HL-60/S4 treated with retinoic acid at 250 ng/mL for 4 days and 3 days (cell line): ENCODE results near the gene SDHAF3.
"Not testable (repeated sequence)": the region's sequence is repeated elsewhere in the genome, so short reads cannot be mapped to it uniquely, and the experiment has no call there.

Experiments used
- in situ Hi-C: fragments of 300-500 bp; cut with MboI; formaldehyde crosslinking; loops from 2 replicates; pipeline ENCODE4 v1.7.0; 2022; ENCODE audit warnings: low sequenced_read_pairs

The SDHAF3 gene

DNA sequence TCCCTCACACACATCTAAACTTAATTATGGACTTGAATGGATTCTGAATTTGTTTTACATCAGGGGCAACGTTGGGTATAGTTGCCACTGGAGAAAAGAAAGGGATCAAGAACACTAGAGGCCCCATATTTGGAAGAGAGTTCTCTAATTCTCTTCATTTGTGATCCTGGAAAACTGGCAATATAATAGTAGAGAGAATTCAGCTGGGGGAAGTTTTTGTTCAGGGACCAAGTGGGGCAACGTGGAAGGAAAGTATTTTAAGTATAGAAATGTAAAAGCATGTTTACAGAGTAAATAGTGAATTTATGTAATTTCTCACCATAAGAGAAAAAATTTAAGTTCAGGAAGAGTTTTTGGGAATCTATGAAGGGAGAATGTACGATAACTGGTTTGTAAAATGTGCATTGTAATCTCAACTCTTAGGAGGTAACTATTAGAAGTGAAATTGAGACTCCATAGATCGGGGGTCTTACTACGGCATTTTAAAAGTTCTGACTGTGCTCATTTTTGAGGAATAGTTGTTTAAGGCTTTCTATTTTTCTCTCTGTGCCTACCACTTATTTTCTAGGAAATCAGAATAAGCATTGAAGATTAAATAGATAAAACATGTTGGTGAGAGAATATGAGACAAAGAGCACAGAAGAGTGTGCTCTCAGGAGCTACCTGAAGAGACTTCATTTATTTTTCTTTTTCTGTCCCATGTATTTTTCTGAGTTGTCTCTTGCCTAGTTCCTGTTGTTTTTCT lies 3.4 kb downstream of the SDHAF3 start:
- in situ Hi-C loops = loop anchor here (25.0 kb wide), 1 partner anchor 716 kb away; no protein-coding TSS in a partner anchor

DNA sequence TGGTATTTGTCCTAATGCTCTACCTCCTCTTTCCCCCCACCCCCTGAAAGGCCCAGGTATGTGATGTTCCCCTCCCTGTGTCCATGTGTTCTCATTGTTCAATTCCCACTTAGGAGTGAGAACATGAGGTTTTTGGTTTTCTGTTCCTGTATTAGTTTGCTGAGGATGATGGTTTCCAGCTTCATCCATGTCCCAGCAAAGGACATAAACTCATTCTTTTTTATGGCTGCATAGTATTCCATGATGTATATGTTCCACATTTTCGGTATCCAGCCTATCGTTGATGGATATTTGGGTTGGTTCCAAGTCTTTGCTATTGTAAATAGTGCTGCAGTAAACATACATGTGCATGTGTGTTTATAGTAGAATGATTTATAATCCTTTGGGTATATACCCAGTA lies 5.6 kb downstream of the SDHAF3 start:
- in situ Hi-C loops = loop anchor here (25.0 kb wide), 1 partner anchor 714 kb away; no protein-coding TSS in a partner anchor

DNA sequence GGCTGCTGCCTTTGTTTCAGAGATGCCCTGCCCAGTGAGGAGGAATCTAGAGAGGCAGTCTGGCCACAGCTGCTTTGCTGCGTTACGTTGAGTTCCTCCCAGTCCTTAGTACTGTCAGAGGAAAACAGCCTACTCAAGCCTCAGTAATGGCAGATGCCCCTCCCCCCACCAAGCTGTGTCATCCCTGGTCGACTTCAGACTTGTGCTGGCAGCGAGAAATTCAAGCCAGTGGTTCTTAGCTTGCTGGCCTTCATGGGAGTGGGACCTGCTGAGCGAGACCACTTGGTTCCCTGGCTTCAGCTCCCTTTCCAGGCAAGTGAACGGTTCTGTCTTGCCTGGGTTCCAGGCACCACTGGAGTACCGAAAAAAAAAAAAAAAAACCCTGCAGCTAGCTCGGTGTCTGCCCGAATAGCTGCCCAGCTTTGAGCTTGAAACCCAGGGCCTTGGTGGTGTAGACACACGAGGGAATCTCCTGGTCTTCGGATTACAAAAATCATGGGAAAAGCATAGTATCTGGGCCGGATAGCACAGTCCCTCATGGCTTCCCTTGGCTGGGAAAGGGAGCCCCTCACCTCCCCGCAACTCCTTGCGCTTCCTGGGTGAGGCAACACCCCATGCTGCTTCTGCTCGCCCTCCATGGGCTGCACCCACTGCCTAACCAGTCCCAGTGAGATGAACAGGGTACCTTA lies 9.1 kb downstream of the SDHAF3 start:
- in situ Hi-C loops = no loop called here

DNA sequence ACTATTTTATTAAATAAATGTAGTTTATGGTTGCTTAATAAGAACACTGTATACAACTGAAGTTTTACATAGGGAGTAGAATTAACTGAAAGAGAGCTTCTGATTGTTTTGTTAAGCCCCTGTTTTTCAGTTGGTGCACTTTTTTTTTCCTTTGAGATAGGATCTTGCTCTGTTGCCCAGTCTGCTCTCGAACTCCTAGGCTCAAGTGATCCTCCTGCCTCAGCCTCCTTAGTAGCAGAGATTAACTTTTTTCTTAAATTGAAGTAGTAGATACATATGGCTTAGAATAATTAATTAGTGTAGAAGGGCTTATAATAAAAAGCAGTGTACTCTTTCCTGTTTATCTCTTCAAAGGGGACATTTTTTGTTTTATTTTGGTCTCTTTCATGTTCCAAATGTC lies 11.2 kb downstream of the SDHAF3 start:
- in situ Hi-C loops = no loop called here

DNA sequence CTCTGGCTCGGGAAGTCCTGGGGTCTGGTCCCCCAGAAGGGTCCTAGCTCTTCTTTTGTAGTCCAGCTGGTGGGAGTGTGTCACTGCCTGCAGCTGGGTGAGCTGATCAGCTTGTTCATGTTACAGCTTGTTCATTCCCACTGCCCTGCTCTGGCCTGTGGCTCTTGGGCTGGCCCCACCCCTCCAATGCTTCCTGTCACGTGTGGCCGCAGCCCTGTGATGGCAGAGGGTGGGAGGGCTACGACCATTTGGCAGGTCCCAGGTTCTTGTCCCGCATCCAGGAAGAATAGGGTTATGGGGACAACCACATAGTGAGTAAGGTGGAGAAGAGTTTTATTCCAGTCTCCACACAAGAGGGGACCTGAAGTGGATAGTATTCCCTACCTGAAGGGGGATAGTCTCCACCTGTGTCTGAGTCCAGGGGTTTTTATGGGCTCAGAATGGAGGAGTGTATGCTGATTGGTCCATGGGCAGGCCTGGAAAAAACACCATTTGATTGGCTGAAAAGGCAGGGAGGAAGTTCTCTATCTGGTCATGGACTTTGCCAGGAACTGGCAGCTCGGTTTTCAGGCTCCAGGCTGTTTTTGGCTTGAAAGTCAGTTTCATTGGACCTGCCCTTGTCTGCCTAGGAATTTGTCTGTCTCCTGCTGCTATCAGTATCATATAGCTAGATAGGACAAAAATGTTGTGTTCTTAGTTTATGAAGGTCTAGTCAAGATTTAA lies 13.1 kb downstream of the SDHAF3 start:
- in situ Hi-C loops = no loop called here

DNA sequence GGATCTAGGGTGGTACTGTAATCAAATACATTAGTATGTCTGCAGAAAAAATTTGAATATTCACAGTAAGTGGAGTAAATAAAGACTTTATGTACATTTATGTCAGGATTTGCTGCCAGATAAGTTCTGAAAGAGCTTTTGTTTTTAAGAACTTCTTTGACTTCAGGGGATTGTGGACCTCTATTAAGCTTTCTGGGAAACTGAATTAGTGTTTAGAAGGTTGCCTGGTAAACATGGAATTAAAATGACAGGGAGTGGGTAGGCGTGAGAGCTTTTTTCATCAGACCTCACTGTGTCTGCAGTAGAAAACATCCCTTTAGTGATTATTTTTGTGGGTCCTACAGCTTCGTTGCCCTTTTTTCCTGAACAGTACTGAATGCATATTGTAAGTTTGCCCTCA lies 15.7 kb downstream of the SDHAF3 start:
- in situ Hi-C loops = no loop called here

DNA sequence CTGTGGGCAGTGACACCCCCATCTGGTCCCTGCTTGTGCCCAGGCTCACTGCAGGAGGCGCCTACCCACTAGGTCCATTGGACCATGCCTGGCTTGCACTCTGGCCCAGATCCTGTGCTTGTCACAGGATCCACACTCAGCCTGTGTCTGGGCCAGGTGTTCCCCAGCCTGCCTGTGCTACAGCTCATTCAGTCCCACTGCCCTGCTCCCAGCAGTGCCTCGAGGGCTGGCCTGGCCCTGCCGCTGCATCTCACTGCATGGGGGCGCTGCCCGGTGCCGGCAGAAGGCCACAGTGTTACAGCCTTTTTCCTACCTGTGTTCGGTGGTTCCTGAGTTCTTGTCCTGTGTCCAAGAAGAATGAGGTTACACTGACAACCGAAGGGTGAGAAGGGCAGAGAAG lies 21.3 kb downstream of the SDHAF3 start:
- in situ Hi-C loops = no loop called here

DNA sequence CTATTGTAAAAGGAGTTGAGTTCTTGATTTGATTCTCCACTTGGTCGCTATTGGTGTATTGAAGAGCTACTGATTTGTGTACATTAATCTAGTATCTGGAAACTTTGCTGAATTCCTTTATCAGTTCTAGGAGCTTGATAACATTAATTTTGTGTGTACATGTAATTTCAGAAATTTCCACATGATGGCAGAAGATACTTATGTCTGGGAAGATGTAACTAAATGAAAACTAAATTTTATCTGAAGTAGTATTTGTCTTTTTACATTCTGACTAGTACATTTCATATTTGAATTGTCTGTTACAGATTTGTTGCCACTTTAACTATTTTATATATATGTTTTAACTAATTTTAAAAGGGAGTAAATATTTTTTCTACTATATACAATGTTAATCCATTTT lies 27.6 kb downstream of the SDHAF3 start:
- in situ Hi-C loops = no loop called here

DNA sequence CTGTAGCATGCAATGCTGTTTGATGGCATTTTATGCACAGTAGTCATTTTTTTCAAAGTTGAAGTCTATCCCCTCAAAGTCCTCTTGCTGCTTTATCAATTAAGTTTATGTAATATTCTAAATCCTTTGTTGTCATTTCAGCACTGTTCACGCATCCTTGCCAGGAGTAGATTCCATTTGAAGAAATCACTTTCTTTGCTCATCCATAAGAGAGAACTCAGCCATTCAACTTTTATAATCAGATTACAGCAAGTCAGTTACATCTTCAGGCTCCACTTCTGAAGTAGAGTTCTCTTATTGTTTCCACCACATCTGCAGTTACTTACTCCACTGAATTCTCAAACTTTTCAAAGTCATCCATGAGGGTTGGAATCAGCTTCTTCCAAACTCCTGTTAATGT lies 32.3 kb downstream of the SDHAF3 start:
- in situ Hi-C loops = no loop called here

DNA sequence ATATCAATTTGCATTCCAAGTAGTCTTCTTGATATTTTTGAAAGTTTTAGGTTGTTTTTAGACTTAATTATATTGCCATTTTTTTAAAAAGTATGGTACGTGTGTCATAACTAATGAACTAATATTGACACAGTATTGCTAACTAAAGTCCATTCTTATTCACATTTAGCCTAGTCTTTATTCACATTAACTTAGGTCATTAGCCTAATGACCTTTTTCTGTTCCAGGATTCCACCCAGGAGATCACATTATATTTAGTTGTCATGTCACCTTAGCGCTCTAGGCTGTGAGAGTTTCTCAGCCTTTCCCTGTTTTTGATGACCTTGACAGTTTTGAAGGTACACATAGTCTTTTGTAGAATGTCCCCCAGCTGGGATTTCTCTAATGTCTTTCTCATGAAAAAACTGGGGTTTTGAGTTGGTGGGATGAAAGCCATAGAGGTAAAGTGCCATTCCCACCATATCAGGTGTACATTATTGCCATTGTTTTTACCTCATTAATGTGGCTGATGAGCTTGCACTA lies 38.5 kb downstream of the SDHAF3 start:
- in situ Hi-C loops = no loop called here

DNA sequence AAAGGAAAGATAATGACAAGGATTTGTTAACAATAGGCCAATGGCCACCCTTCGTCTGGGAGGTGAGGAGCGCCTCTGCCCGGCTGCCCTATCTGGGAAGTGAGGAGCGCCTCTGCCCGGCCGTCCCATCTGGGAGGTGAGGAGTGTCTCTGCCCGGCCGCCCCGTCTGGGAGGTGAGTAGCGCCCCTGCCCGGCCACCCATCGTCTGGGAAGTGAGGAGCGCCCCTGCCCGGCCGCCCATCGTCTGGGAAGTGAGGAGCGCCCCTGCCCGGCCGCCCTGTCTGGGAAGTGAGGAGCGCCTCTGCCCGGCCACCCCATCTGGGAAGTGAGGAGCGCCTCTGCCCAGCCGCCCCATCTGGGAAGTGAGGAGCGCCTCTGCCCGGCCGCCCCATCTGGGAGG lies 42.5 kb downstream of the SDHAF3 start:
- in situ Hi-C loops = not testable (repeated sequence)

DNA sequence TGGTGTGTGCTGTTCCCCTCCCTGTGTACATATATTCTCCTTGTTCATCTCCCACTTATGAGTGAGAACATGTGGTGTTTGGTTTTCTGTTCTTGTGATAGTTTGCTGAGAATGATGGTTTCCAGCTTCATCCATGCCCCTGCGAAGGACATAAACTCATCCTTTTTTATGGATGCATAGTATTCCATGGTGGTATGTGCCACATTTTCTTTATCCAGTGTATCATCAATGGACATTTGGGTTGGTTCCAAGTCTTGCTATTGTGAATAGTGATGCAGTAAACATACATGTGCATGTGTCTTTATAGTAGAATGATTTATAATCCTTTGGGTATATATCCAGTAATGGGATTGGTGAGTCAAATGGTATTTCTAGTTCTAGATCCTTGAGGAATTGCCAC lies 44.1 kb downstream of the SDHAF3 start:
- in situ Hi-C loops = not testable (repeated sequence)

DNA sequence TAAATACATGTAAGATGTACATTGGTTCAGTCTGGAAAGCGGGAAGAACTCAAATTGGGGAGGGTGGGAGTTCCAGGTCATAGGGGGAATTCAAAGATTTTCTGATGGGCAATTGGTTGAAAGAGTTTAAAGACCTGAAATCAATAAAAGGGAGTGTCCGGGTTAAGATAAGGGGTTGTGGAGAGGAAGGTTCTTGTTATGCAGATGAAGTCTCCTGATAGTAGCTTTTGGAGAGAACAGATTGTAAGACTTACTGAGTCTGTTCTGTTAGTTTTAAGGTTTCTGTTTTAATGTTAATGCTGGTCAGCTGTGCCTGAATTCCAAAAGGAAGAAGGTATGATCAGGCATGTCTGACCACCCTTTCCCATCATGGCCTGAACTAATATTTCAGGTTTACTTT lies 48.8 kb downstream of the SDHAF3 start:
- in situ Hi-C loops = no loop called here

DNA sequence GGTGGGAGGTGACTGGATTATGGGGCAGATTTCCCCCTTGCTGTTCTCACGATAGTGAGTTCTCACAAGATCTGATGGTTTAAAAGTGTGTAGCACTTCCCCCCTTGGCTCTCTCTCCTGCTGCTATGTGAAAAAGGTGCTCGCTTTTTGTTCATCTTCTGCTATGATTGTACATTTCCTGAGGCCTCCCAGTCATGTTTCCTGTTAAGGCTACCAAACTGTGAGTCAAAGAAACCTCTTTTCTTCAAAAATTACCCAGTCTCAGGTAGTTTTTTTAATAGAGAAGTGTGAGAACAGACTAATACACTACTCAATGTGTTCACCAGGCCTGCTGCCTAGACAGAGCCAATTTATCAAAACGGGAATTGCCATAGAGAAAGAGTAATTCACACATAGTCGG lies 49.7 kb downstream of the SDHAF3 start:
- in situ Hi-C loops = no loop called here

DNA sequence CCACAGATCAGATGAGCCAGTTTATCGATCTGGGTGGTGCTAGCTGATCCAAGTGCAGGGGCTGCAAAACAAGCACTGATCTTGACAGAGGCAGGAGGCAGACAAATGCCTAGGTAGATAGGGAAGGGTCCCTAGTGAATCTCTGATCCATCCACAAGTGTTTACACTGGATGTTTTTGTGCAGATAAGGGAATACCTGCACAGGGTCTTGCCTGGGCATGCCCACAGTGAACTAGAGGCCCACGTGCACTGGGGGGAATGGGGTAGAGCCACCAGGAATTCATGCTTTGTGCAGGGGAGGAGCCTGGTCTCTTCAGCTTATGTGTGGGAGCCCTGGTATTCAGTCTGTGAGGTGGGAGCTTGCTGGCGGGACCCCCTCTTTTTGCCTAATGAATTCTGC lies 50.3 kb downstream of the SDHAF3 start:
- in situ Hi-C loops = no loop called here

DNA sequence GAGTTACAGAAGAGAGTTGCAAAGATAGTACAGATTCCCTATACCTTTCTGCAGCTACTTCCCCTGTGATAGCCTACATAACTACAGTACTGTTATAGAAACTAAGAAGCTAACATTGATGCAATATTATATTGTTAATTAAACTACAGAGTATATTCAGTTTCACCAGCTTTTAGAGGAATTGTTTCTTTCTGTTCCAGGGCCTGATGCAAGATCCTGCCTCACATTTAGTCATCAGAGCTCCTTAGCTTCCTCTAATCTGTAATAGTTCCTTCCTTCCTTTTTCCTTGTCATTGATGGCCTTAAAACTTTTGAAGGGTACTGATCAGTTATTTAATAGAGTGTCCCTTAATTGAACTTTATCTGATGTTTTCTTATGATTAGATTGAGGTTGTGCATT lies 56.8 kb downstream of the SDHAF3 start:
- in situ Hi-C loops = no loop called here

DNA sequence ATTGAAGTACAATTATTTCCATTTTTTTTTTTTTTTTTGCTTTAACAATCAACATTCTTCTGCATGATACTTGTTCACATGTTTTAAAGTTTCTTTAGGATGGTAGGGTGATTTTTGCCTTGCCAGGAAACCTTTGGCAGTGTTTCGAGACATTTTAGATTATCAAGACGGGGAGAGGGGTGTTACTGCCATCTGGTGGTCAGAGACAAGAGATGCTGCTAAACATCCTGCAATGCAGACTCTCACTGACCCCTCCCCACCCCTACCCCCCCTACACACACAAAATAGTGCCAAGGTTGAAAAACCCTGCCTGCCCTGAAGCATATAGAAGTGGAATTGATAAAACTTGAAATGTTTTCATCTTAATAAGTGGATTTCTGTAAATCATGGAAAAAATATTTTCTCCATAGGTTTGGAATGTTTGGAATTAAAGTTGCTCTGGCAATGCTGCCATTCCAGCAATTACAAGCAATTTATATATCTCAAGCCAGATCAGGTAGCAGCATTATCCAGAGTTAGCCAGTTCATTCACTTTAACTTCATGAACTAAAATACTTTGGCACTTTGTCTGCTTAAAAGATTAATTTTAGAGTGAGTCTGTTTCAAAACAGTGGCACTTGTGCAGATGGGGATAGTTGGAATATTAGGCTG lies 62.1 kb downstream of the SDHAF3 start:
- in situ Hi-C loops = no loop called here

DNA sequence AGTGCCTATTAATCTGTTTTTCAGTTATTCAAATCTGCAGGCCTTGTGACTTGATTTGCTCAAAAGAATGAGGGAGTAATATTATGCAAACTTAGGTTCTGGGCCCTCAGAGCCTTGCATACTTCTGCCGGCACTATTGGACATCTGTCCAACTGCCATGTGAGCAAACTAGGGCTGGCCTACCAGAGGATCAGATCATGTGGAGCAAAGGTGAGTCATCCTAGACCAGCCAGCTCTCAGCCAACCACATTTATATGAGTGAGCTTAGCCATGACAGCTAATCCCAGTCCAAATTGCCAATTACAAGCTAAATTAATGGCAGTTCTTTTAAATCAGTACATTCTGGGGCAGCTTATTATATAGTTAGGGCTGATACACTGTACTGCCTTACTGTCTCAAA lies 69.6 kb downstream of the SDHAF3 start:
- in situ Hi-C loops = no loop called here

DNA sequence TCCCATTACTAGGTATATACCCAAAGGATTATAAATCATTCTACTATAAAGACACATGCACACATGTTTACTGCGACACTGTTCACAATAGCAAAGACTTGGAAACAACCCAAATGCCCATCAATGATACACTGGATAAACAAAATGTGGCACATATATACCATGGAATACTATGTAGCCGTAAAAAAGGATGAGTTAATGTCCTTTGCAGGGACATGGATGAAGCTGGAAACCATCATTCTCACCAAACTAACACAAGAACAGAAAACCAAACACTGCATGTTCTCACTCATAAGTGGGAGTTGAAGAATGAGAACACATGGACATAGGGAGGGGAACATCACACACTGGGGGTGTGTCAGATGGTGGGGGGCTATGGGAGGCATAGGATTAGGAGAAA lies 78.7 kb downstream of the SDHAF3 start:
- in situ Hi-C loops = not testable (repeated sequence)

DNA sequence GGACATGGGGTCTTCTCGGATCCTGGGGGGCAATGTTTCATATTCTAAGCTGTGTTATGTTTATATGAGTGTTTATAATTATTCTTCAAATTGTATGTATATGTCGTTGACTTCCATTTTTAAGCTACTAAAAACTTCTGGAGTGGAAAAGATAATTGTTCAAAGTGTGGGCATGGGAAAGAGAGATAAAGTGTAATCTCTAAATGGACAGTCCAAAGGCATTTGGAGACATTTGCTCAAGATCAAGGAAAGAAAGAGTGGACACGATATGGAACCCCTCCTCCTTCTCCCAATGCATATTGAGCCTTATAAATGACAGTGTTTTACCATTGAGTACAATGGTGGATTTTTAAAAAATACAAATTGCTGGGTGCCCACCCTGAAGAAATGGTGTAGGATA lies 81.1 kb downstream of the SDHAF3 start:
- in situ Hi-C loops = no loop called here

DNA sequence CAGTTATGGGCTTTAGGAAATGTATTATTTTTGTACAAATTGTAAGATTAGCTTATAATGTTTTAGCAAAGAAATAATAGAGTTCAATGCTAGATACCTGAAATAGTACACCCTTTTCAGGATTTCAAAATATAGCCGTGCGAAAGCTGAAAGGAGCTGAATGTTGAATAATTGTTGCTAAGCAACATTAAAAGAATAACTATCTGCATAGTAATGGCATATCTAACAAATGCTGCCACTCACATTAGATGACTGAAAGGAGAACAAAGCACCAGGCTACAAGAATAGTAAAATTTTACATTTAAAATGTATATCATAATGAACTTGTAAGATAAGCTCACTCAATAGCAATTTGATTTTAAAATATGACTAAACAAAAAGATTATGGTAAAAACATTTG lies 82.5 kb downstream of the SDHAF3 start:
- in situ Hi-C loops = no loop called here
